ENCODE results near the gene TNNC1. TPM values are rescaled to one million over a fixed set of nuclear protein-coding genes. Genes with fewer than 3 reads are reported as not detected.

The TNNC1 gene
- total and polyA plus RNA-seq, 9 of the 15 experiments (the other 6 are each of a cell fraction or from before 2014, with no cell fraction given): 0.08 to 0.85 (median 0.42) TPM; not detected in 4

GRCh38 chr3:52446631-52447511 is 7.0 kb downstream of the TNNC1 start (continued):
- TF ChIP-seq REST (IDR thresholded peaks at IDR 0.05; ENCODE audit: borderline replicate concordance): peak; percentile 78
- TF ChIP-seq REST (CRISPR knock-in tag; IDR thresholded peaks at IDR 0.05; ENCODE audit: low read depth): no peak
- TF ChIP-seq SMARCA5 (IDR thresholded peaks at IDR 0.05): 0 out of 2 replicates have a peak, but pooled peaks have one; percentile 56
- no peak for TF ChIP-seq ILF3 (IDR thresholded peaks at IDR 0.05; ENCODE audit: borderline replicate concordance)
- no peak for TF ChIP-seq KDM4B (IDR thresholded peaks at IDR 0.05; ENCODE audit: borderline replicate concordance in 2 of 2, low read depth in 1 of 2)
- no peak for TF ChIP-seq SIN3B (IDR thresholded peaks at IDR 0.05; ENCODE audit: low read depth)
- TF ChIP-seq XRCC3 (IDR thresholded peaks at IDR 0.05): no peak
- TF ChIP-seq KLF1 (tag; IDR thresholded peaks at IDR 0.05): no peak
- no peak for TF ChIP-seq ZNF444 (CRISPR knock-in tag; IDR thresholded peaks at IDR 0.05)
- TF ChIP-seq NFE2 (IDR thresholded peaks at IDR 0.05; ENCODE audit: low read depth): peak; percentile 44; the same call in 1 of the 2 replicates
- peak; percentile 65 for TF ChIP-seq CC2D1A (IDR thresholded peaks at IDR 0.05)
- peak in 1 of 2 experiments; percentile 34; a peak in 1 of 4 replicates for TF ChIP-seq RCOR1 (IDR thresholded peaks at IDR 0.05; ENCODE audit: borderline replicate concordance in 1 of 2, low read depth in 2 of 2, low read length in 2 of 2)
- no peak for TF ChIP-seq BDP1 (IDR thresholded peaks at IDR 0.05; ENCODE audit: insufficient read depth, insufficient read length)
- TF ChIP-seq TARDBP (IDR thresholded peaks at IDR 0.05): 0 out of 2 replicates have a peak, but pooled peaks have one; percentile 42
- no peak for TF ChIP-seq MBD2 (IDR thresholded peaks at IDR 0.05; ENCODE audit: borderline replicate concordance, low read depth)

Measured in K562 (cell line).